Iris pigment epithelial cell (primary cell): ENCODE results near the gene TAF10.

Source experiments
- DNase-seq: peaks from one replicate; pipeline ENCODE4 v3.0.0-alpha.2; 2011; ENCODE audit warnings: low read depth

TAF10 gene

DNA sequence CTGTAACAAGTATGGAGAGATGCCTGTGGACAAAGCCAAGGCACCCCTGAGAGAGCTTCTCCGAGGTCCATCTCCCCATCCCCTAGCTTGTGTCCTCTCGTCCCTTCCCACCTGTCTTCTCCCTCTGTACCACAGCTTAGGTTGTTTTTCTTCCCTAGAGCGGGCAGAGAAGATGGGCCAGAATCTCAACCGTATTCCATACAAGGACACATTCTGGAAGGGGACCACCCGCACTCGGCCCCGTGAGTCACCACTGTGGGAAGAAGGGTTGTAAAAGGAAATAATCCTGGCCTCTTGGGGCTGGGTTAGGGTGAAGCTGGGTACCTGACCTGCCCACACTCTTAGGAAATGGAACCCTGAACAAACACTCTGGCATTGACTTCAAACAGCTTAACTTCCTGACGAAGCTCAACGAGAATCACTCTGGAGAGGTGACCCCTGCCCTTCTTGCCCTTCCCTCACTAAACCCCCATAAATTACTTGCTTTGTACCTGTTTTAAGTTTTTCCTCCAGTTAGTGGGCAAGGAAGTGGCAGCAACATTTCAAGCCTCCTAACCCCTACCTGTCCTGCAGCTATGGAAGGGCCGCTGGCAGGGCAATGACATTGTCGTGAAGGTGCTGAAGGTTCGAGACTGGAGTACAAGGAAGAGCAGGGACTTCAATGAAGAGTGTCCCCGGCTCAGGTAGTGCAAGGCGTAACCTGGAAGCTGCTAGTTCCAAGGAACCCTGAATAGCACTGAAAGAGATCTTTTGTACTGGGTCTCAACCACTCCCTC is 3.1 kb downstream of the TAF10 start:
- no peak for DNase-seq

DNA sequence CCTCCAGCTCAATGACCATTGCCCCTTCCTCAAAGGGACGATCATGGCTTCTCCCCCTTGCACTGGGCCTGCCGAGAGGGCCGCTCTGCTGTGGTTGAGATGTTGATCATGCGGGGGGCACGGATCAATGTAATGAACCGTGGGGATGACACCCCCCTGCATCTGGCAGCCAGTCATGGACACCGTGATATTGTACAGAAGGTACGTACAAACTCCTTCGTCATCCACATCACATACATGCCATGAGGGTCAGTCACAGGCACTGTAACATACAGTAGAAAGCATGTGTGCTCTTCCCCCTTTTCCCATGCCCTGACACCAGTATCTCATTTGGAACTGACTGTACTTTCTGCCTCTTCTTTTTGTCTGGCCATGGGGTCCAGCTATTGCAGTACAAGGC is 4.0 kb downstream of the TAF10 start:
- no peak for DNase-seq

DNA sequence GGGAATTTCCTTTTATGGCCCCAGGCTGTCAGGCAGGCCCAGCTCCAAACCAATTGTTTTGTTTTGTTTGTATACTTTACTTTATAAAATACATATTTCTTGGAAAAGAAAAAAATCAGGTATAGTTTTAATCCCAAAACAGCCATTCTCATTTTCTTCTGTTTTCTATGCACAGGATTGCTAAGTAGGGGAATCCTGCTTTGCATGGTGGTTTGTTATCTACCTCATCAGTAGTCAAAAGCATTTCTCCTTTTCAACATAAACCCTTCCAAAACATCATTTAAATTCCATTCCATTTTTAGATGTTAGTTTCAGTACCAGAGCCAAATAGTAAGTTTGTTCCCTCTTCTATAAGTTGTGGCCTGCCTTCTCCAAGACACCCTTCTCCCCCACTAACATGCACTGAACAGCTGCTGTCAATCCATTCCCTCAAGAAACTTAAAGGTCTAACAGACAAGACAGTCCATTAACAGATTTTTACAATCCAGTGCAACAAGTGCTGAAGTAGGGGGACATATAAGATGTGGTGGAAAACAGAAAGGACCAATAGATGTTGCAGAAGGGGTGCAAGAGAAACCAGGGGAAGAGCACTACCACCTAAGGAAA is 4.7 kb downstream of the TAF10 start:
- no peak for DNase-seq

GRCh38 chr11:6606471-6607189 is 5.4 kb downstream of the TAF10 start:
- peak; percentile 96 for DNase-seq

GRCh38 chr11:6604790-6605189 is 7.2 kb downstream of the TAF10 start:
- no peak for DNase-seq

- DNase-seq = peak; percentile 76
Measured at GRCh38 chr11:6604081-6604626, 7.9 kb downstream of the TAF10 start.

- DNase-seq = peak; percentile 92
Measured at GRCh38 chr11:6603287-6604080, 8.5 kb downstream of the TAF10 start, which contains the start of the genes ILK and RRP8. Gene ILK, plus strand, starts transcription at chr11:6603774. Its CDS starts 498 bp downstream, at chr11:6604272. Gene RRP8, minus strand, starts transcription at chr11:6603616. Its CDS starts 114 bp downstream, at chr11:6603502.

DNA sequence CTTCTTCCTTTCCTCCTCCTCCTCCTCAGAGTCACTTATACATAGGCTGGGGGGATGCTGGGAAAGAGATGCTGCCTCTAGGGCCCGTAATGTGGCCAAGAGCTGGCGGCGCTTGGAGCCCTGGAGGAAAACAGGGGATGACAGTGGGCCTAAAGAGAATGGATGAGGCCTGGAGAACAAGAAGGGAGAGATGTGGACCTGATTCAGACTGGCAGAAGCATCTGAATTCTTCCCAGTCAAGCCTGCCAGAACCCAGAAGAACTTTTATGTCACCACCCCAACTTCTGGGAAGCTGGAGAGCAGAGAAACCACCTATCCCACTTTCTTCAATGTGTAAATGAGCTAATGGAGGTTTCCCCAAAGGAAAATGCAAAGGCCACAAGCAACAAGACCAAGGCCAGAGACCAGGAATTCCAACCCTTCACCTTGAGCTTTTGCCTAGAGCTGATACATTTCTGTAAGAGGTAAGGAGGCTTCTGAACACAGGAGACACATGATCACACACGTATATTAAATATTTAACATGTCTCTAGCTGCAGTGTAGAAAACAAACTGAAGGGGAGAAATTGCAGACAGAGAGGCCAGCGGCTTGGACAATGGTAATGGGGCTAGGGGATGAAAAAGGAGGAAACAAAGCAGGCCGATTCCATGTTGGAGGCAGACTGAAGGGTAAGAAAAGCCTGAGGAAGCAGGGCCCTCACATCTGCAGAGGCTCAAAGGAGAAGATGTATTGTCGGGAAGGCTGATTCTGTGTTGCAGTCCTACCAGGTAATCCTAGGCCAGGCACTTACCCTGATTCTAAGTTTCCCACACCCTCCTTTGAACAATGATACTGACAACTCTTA is 9.7 kb downstream of the TAF10 start:
- no peak for DNase-seq

DNA sequence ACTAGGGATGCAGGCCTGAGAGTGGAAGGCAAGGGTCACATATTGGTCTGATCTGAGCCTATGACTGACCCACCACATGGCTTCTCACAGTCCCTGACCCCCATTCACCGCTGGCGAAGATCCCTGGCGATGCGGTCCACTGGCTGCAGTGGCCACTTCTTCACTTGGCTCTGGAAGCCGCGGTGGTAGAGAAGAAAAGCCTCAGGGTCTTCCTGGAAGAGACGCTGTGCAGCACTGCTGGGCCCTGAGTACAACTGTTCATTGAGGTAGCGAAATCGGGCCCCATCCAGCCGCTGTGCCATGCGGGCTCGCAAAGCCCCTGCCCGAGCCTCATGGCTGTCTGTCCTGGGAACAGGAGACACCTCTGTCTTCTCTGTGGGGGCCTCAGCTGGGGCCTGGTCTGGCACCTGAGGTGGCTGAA is 11.0 kb downstream of the TAF10 start:
- DNase-seq = no peak

DNA sequence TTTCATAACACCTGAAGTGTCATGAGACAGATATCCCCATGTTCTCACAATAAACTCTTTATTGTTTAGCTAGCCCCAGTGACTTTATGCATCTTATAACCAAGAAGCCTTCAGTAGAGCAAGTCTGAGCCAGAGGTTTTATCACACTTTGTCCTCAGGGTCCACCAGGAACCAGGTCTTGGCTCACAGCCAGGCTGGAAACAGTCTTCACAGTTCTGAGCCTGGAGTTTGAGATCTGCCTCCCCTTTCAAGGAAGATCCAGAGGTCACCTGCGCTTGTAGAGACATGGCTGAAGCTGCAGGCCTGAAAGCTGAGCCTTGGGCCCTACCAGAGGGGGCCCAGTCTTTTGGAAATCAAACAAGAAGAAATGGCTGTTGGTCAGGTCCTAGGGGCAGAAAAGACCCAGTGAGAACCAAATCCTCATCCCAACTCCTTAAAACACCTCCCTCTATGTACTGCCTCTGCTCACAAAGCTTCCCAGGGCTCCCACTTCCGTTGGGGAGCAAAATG is 12.1 kb downstream of the TAF10 start:
- DNase-seq = no peak

- DNase-seq = no peak
Measured at GRCh38 chr11:6599449-6599848, 12.6 kb downstream of the TAF10 start.

GRCh38 chr11:6598555-6598954 is 13.5 kb downstream of the TAF10 start:
- DNase-seq = no peak

- no peak for DNase-seq
Measured at GRCh38 chr11:6596239-6596877, 15.7 kb downstream of the TAF10 start.

DNA sequence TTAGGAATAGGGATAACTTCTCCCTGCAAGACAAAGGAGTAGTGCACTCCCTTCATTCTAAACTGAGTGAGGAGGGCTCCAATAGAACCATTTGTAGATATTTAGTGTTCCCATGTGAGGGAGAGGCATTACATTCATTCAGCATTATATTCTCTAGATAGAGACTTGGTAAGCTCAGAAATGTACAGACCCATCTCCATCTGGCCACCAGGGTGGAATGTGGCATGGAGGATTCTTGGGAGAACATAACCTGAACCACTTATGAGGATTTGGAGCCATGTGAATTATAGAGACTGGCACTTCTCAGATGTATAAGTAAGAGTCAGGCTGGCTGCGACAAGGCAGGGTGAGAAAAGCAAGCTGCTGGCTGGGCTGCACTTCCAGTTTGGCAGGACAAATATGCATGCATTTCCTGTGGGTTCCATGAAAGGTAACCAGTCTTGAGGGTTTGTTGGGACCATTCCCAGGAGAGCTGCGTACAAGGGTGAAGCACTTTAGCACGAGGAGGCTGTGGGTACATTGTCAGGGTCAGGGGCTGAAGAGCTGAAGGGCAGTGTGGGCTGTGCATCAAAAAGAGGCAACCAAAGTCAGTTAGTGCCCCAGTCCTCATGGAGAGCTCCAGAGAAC is 17.8 kb downstream of the TAF10 start:
- DNase-seq = no peak

GRCh38 chr11:6588018-6588417 is 24.0 kb downstream of the TAF10 start:
- no peak for DNase-seq

GRCh38 chr11:6587360-6587953 is 24.6 kb downstream of the TAF10 start:
- no peak for DNase-seq

- no peak for DNase-seq
Measured at GRCh38 chr11:6586434-6587359, 25.3 kb downstream of the TAF10 start.

DNA sequence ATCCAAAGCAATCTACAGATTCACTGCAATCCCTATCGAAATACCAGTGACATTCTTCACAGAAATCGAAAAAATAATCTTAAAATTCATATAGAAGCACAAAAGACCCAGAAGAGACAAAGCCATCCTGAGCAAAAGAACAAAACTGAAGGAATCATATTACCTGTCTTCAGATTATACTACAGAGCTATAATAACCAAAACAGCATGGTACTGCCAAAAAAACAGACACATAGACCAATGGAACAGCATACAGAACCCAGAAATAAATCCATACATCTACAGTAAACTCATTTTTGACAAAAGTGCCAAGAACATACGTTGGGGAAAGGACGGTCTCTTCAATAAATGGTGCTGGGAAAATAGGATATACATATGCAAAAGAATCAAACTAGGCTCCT is 27.5 kb downstream of the TAF10 start:
- no peak for DNase-seq
